ENCODE results near the gene NEMP1.
"Not testable (repeated sequence)": the region's sequence is repeated elsewhere in the genome, so short reads cannot be mapped to it uniquely, and the experiment has no call there.

The NEMP1 gene

GRCh38 chr12:57090924-57091637 is 12.5 kb upstream of the NEMP1 start:
- DNase-seq: no peak

- no peak for DNase-seq
These were observed 11.9 kb upstream of the NEMP1 start for GRCh38 chr12:57090490-57090889.

- peak; percentile 72 for DNase-seq
These were observed 11.0 kb upstream of the NEMP1 start for GRCh38 chr12:57089271-57090245.

GRCh38 chr12:57088354-57089270 is 10.0 kb upstream of the NEMP1 start, which contains the start of gene NAB2:
Gene NAB2 (plus strand): TSS chr12:57089114. CDS start chr12:57089272, 158 bp downstream.
- peak; percentile 92 for DNase-seq

GRCh38 chr12:57087691-57088353 is 9.2 kb upstream of the NEMP1 start:
- DNase-seq: peak; percentile 90

- DNase-seq: peak; percentile 97
These were observed 8.6 kb upstream of the NEMP1 start for GRCh38 chr12:57087010-57087690.

- DNase-seq: peak; percentile 73
These were observed 8.0 kb upstream of the NEMP1 start for GRCh38 chr12:57086493-57087009.

- peak; percentile 73 for DNase-seq
These were observed 7.5 kb upstream of the NEMP1 start for GRCh38 chr12:57085999-57086492.

GRCh38 chr12:57080855-57081254 is 2.3 kb upstream of the NEMP1 start:
- DNase-seq: no peak

GRCh38 chr12:57079821-57080220 is 1.2 kb upstream of the NEMP1 start:
- no peak for DNase-seq

- not testable (repeated sequence) for DNase-seq
These were observed 4.8 kb downstream of the NEMP1 start for GRCh38 chr12:57073566-57074450.

GRCh38 chr12:57072661-57073060 is 5.9 kb downstream of the NEMP1 start:
- no peak for DNase-seq

GRCh38 chr12:57069523-57069922 is 9.1 kb downstream of the NEMP1 start:
- peak; percentile 68 for DNase-seq

GRCh38 chr12:57066245-57066644 is 12.3 kb downstream of the NEMP1 start:
- DNase-seq: no peak

- peak; percentile 59 for DNase-seq
These were observed 14.5 kb downstream of the NEMP1 start for GRCh38 chr12:57063991-57064685.

- DNase-seq: no peak
These were observed 20.1 kb downstream of the NEMP1 start for GRCh38 chr12:57058454-57058853.

- DNase-seq: no peak
These were observed 21.4 kb downstream of the NEMP1 start for GRCh38 chr12:57057067-57057751.

GRCh38 chr12:57055824-57056223 is 22.8 kb downstream of the NEMP1 start:
- no peak for DNase-seq

- DNase-seq: not testable (repeated sequence)
These were observed 24.7 kb downstream of the NEMP1 start for GRCh38 chr12:57053901-57054300.

Measured in stimulated activated CD8-positive, alpha-beta memory T cell treated with anti-CD3 and anti-CD28 coated beads, Interleukin-4, amount 100 ng/mL, for 48 hours (primary cell).